ENCODE measurements around the gene CCND2. TPM values are rescaled to one million over a fixed set of nuclear protein-coding genes. Genes with fewer than 3 reads are reported as not detected.
"Not testable (repeated sequence)": the region's sequence is repeated elsewhere in the genome, so short reads cannot be mapped to it uniquely, and the experiment has no call there.

The CCND2 gene
- total and polyA plus RNA-seq, 7 donors = 7.8 to 178 (median 98.7) TPM

DNA sequence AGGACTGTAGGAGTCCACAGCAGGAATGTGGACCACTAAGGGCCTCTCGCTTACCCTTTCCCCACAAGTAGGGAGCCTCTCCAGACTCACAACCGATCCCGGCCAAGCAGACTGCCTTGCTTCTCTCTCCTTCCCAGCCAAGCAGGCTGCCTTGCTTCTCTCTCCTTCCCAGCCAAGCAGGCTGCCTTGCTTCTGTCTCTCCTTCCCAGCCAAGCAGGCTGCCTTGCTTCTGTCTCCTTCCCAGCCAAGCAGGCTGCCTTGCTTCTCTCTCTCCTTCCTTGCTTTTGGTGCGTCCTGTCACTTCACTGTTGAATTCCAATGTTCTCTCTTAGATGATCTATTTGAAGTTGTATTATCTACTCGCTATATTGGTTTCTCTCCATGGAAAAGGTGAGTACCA, 32.6 kb upstream of the CCND2 start:
- DNase-seq = no peak
- WGBS, 2 donors = 93 to 96% methylated on average over 5 of the region's 5 CpGs
- Histone ChIP-seq H3K4me1 (no peaks in the 10 kb centered on the region), H3K4me3 (no peak overlapping the region), H3K9me3 (peaks cover 0 to 3% (median 0%) of the 10 kb centered on the region in 4 donors), H3K27me3 (no peaks in the 10 kb centered on the region), H3K36me3 (no peaks in the 10 kb centered on the region), H3K27ac (no peak overlapping the region)
- intact Hi-C loops (cut with DNase I) = no loop called here
- TF ChIP-seq POLR2A (IDR thresholded peaks at IDR 0.05) (no peak), EP300 (IDR thresholded peaks at IDR 0.05) (no peak), POLR2AphosphoS5 (IDR thresholded peaks at IDR 0.05) (no peak)
- TF ChIP-seq, protein P1, sequence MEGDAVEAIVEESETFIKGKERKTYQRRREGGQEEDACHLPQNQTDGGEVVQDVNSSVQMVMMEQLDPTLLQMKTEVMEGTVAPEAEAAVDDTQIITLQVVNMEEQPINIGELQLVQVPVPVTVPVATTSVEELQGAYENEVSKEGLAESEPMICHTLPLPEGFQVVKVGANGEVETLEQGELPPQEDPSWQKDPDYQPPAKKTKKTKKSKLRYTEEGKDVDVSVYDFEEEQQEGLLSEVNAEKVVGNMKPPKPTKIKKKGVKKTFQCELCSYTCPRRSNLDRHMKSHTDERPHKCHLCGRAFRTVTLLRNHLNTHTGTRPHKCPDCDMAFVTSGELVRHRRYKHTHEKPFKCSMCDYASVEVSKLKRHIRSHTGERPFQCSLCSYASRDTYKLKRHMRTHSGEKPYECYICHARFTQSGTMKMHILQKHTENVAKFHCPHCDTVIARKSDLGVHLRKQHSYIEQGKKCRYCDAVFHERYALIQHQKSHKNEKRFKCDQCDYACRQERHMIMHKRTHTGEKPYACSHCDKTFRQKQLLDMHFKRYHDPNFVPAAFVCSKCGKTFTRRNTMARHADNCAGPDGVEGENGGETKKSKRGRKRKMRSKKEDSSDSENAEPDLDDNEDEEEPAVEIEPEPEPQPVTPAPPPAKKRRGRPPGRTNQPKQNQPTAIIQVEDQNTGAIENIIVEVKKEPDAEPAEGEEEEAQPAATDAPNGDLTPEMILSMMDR (IDR thresholded peaks at IDR 0.05) = no peak

DNA sequence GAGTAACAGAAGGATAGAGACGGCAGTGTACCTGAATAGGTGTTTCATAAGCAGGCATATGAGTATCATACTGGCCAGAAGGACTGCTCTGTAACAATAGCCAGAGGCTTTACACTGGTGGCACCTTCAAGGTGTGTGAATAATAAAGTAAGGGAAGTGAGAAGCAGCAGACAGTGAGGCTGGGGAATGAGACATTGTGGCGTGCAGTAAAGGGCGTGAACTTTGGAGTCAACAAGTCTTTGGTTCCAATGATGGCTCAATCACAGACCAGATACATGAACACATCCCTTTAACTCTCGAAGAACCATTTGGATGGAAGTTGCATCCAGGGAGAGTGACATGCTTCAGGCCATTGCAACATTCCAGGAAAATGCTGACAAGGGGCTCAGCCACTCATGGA, 32.0 kb upstream of the CCND2 start:
- Histone ChIP-seq H3K27ac (no peak overlapping the region), H3K9me3 (peaks cover 0 to 3% (median 0%) of the 10 kb centered on the region in 4 donors), H3K36me3 (no peaks in the 10 kb centered on the region), H3K4me1 (no peaks in the 10 kb centered on the region), H3K4me3 (no peak overlapping the region), H3K27me3 (no peaks in the 10 kb centered on the region)
- TF ChIP-seq, protein P1 (IDR thresholded peaks at IDR 0.05) = no peak
- TF ChIP-seq EP300 (IDR thresholded peaks at IDR 0.05) = no peak
- TF ChIP-seq POLR2A (IDR thresholded peaks at IDR 0.05) = no peak
- TF ChIP-seq POLR2AphosphoS5 (IDR thresholded peaks at IDR 0.05) = no peak
- WGBS, 2 donors = 85 to 88% methylated on average over 4 of the region's 4 CpGs
- DNase-seq = no peak
- intact Hi-C loops (cut with DNase I) = no loop called here

DNA sequence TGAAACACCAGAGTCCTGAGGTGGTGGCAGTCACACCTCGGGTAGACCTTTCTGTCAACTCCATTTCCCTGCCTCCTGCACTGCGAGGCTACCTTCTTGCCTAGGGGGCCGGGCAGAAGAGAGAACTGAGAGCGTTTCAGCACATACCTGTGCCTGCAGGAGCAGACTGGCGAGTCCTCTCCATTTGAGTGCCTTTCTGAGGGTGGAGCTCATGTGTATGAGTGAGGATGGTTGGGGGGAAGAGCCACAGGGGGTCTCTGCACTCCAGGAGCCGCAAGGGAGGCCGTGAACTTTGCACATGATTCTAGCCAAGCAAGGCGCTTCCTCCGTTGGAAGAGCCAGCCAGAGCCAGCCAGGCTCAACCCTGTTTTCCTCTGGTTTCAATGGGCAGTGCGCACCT, 31.0 kb upstream of the CCND2 start:
- no peak overlapping the region for H3K27ac ChIP-seq
- H3K9me3 ChIP-seq = peaks cover 0 to 3% (median 0%) of the 10 kb centered on the region in 4 donors
- no peak overlapping the region for H3K4me3 ChIP-seq
- no peaks in the 10 kb centered on the region for H3K4me1 ChIP-seq
- intact Hi-C loops (cut with DNase I) = no loop called here
- H3K27me3 ChIP-seq = no peaks in the 10 kb centered on the region
- no peak for DNase-seq
- TF ChIP-seq POLR2AphosphoS5 (IDR thresholded peaks at IDR 0.05) (no peak), POLR2A (IDR thresholded peaks at IDR 0.05) (no peak), EP300 (IDR thresholded peaks at IDR 0.05) (no peak)
- TF ChIP-seq, protein P1 (IDR thresholded peaks at IDR 0.05) = no peak
- WGBS, 2 donors = 82 to 83% methylated on average over 10 of the region's 10 CpGs
- H3K36me3 ChIP-seq = no peaks in the 10 kb centered on the region

DNA sequence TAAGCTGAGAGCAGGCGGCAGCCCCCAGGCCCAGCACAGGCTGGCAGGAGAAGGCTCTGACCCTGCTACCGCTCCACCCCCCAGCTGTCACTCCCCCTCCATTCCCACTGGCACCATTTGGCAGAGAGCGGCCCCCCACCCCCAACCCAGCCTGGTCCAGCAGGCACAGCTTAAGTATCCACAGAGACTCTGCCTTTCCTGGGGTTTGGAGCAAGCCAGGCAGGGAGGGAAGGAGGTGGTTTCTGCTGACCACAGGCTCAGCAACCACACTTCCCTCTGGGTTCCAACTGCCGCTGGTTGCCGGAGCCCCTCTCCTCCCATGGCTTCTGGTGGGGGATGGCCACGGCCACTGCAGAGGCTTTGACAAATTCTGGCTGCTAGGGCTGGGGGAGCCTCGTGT, 30.5 kb upstream of the CCND2 start:
- Histone ChIP-seq H3K9me3 (peaks cover 0 to 3% (median 0%) of the 10 kb centered on the region in 4 donors), H3K4me1 (no peaks in the 10 kb centered on the region), H3K27ac (no peak overlapping the region), H3K36me3 (no peaks in the 10 kb centered on the region), H3K4me3 (no peak overlapping the region), H3K27me3 (no peaks in the 10 kb centered on the region)
- intact Hi-C loops (cut with DNase I) = no loop called here
- no peak for DNase-seq
- 57 to 79% methylated on average over 7 of the region's 7 CpGs for WGBS, 2 donors
- TF ChIP-seq POLR2AphosphoS5 (IDR thresholded peaks at IDR 0.05) (no peak), EP300 (IDR thresholded peaks at IDR 0.05) (no peak), POLR2A (IDR thresholded peaks at IDR 0.05) (no peak)
- TF ChIP-seq, protein P1 (IDR thresholded peaks at IDR 0.05) = no peak

DNA sequence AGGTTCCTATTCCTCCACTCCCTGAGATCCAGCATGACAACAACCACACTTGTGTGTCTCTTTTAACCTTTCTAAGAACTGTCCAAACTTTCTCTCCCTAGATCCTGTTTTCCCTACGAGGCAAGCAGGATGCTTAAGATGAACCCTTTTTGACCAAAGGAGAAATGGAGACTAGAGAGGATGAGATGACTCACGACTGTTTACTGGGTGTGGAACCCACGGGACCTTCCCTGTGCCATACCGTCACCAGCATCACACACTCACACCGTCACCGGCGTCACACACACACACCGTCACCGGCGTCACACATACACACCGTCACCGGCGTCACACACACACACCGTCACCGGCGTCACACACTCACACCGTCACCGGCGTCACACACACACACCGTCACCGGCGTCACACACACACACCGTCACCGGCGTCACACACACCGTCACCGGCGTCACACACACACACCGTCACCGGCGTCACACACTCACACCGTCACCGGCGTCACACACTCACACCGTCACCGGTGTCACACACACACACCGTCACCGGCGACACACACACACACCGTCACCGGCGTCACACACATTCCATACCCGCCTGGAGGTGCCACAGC, 30.0 kb upstream of the CCND2 start:
- intact Hi-C loops (cut with DNase I) = not testable (repeated sequence)
- 93 to 95% methylated on average over 40 to 43 of the region's 43 CpGs for WGBS, 2 donors

More for the DNA sequence above, 30.0 kb upstream of the CCND2 start:
- DNase-seq, H3K4me1 ChIP-seq, H3K4me3 ChIP-seq, H3K27me3 ChIP-seq, H3K9me3 ChIP-seq, H3K27ac ChIP-seq, H3K36me3 ChIP-seq: not testable (repeated sequence)
